Measurements from ENCODE around the gene RAB2B. TPM values are rescaled to one million over a fixed set of nuclear protein-coding genes. Genes with fewer than 3 reads are reported as not detected.

Gene RAB2B
- total RNA-seq, 1 donor from 2014 or later, result 27.5 TPM

DNA sequence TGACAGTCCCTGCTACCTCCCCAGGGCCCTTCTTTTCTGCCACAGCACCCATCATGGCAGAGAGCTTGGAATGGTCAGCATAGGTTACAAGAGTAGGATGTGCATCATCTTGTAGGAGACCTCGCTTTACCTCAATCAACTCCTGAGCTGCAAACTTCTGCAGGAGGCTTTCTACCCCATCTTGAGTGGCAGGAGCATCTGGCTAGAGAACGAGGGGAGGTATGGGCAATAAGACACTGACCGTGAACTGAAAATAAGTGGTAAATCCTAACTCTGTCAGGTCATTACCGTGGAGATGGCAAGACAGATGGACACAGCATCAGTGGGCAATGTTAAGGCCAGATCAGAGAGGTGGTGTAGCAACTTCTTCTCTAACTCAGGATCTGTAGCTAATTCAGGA, 26.6 kb upstream of the RAB2B start:
- Mint-ChIP-seq H3K4me3 (no peak overlapping the region), H3K9me3 (no peaks in the 10 kb centered on the region), H3K27ac (no peak overlapping the region), H3K27me3 (no peaks in the 10 kb centered on the region), H3K36me3 (ENCODE audit: low read depth) (peaks cover 75% of the 10 kb centered on the region), H3K4me1 (peaks cover 11% of the 10 kb centered on the region)
- DNase-seq, result no peak
- POLR2A ChIA-PET, result interaction anchor here (1.1 kb wide), 1 partner anchor 47 kb away, joined by 3 read pairs; the partner anchor contains the start of gene CHD8
- TF ChIP-seq, protein P1, sequence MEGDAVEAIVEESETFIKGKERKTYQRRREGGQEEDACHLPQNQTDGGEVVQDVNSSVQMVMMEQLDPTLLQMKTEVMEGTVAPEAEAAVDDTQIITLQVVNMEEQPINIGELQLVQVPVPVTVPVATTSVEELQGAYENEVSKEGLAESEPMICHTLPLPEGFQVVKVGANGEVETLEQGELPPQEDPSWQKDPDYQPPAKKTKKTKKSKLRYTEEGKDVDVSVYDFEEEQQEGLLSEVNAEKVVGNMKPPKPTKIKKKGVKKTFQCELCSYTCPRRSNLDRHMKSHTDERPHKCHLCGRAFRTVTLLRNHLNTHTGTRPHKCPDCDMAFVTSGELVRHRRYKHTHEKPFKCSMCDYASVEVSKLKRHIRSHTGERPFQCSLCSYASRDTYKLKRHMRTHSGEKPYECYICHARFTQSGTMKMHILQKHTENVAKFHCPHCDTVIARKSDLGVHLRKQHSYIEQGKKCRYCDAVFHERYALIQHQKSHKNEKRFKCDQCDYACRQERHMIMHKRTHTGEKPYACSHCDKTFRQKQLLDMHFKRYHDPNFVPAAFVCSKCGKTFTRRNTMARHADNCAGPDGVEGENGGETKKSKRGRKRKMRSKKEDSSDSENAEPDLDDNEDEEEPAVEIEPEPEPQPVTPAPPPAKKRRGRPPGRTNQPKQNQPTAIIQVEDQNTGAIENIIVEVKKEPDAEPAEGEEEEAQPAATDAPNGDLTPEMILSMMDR (IDR thresholded peaks at IDR 0.05), result no peak
- CTCF ChIA-PET, result no interaction called here
- intact Hi-C loops (cut with micrococcal nuclease), result no loop called here
- no peak for ATAC-seq (ENCODE audit: low read depth)

DNA sequence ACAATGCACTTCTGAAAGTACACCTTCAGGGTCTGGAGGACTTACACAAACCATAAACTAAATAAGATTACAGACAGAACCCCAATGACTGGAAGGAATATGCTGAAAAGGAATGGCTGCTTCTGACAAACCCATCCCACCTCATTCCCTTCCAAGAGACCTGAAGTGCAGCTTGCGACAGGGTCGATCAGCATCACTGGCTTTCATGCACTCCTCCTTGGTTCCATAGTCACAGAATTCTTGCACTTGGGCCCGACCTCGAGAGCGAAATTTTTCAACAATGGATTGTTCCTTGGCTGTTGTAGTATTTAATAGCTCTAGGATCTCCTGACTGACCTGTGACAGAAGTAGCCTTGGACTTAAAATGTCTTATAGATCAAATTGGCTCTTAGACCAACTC, 24.8 kb upstream of the RAB2B start:
- no peak for ATAC-seq (ENCODE audit: low read depth)
- Mint-ChIP-seq H3K36me3 (ENCODE audit: low read depth) (peaks cover 76% of the 10 kb centered on the region), H3K27ac (no peak overlapping the region), H3K4me1 (peaks cover 10% of the 10 kb centered on the region), H3K27me3 (no peaks in the 10 kb centered on the region), H3K9me3 (no peaks in the 10 kb centered on the region), H3K4me3 (no peak overlapping the region)
- POLR2A ChIA-PET, result interaction anchor here (1.7 kb wide), 1 partner anchor 9 kb away, joined by 8 read pairs; the partner anchor contains the start of gene METTL3
- no peak for DNase-seq
- intact Hi-C loops (cut with micrococcal nuclease), result no loop called here
- CTCF ChIA-PET, result interaction anchor here (0.6 kb wide), 1 partner anchor 54 kb away, joined by 5 read pairs; no protein-coding TSS in a partner anchor
- TF ChIP-seq, protein P1 (IDR thresholded peaks at IDR 0.05), result no peak

DNA sequence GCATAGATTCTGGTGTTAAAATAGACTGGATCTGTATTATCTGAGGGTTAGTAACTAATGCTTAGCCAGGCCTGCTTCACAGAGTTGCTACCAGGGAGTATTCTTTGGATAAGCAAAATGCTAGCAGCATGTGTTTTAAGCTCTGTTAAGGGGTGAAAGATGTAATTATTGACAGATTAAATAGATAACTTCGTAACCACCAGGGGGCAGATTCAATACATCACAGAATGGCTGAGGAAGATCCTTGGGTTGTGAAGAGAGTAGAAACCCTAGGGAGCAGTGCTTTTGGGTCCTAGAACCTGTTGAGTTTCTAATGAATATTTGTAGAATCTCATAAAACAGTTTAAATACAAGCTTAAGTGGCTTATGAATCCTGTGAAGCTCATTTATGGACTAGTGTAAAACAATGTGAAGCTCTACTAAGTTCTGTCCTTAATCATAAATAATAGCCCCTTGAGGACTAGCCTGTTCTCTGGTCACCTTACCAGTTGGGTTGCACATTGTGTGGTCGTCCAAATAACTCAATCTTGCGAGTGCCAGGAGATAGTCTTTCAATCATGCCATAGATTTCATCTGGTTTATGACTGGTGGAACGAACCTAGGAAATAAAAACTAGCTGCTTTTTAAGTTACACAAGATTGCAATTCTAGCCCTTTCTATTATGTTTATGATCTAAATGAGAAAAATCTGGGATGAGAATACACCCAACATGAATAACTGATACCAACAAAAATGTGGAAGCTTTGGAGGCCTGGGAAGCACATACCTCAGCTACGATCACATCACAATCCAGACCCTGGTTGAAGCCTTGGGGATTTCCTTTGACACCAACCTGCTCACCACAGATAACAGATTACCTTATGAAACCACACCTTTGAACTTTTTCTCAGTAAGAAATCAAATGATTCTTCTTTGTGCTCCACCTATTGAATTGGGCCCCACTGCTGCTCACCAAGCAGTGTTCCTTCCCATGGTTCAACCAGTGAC, 22.1 kb upstream of the RAB2B start:
- ChIA-PET CTCF (interaction anchor here (0.9 to 5.6 kb wide), 15 partner anchors 10 to 60 kb away, joined by 3 to 47 read pairs (median 5); partner anchors contain the start of genes CHD8, METTL3, RAB2B and SALL2), POLR2A (interaction anchor here (0.5 to 1.4 kb wide), 4 partner anchors 11 to 67 kb away, joined by 3 to 9 read pairs (median 4); partner anchors contain the start of gene METTL3)
- TF ChIP-seq, protein P1 (IDR thresholded peaks at IDR 0.05), result no peak
- intact Hi-C loops (cut with micrococcal nuclease), result loop anchor here (1.0 kb wide), 1 partner anchor 58 kb away; no protein-coding TSS in a partner anchor
- no peaks in the 10 kb centered on the region for H3K9me3 Mint-ChIP-seq
- H3K36me3 Mint-ChIP-seq (ENCODE audit: low read depth), result peaks cover 89% of the 10 kb centered on the region
- no peak overlapping the region for H3K27ac Mint-ChIP-seq
- H3K27me3 Mint-ChIP-seq, result no peaks in the 10 kb centered on the region
- DNase-seq (no peak), ATAC-seq (ENCODE audit: low read depth) (peak; percentile 70)
- no peaks in the 10 kb centered on the region for H3K4me1 Mint-ChIP-seq
- no peak overlapping the region for H3K4me3 Mint-ChIP-seq

DNA sequence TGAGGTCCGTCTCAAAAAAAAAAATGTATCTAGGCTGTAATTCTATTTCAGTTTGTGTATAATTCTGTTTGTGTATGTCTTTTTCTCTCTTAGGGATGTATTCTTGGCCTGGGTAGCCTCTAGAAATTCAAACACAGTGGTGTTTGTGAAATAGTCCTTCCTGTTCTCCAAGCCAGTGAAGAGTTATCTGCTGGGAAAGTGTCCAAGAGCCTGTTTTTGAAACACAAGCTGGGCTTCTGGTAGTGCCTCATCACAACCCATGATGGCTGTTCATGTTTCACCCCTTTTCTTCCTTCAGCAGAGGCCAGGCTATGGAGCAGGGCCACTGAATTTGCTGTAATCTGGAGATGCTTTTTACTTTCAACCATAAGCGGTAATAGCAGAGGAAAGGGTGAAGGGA, 19.7 kb upstream of the RAB2B start:
- ChIA-PET POLR2A (no interaction called here), CTCF (interaction anchor here (5.6 kb wide), 1 partner anchor 62 kb away, joined by 47 read pairs; no protein-coding TSS in a partner anchor)
- no peaks in the 10 kb centered on the region for H3K27me3 Mint-ChIP-seq
- H3K4me3 Mint-ChIP-seq, result no peak overlapping the region
- DNase-seq (no peak), ATAC-seq (ENCODE audit: low read depth) (no peak)
- TF ChIP-seq, protein P1 (IDR thresholded peaks at IDR 0.05), result no peak
- H3K9me3 Mint-ChIP-seq, result no peaks in the 10 kb centered on the region
- no peak overlapping the region for H3K27ac Mint-ChIP-seq
- intact Hi-C loops (cut with micrococcal nuclease), result no loop called here
- no peaks in the 10 kb centered on the region for H3K4me1 Mint-ChIP-seq
- H3K36me3 Mint-ChIP-seq (ENCODE audit: low read depth), result peaks cover 85% of the 10 kb centered on the region
